ENCODE measurements around the gene CEP112.

DNA sequence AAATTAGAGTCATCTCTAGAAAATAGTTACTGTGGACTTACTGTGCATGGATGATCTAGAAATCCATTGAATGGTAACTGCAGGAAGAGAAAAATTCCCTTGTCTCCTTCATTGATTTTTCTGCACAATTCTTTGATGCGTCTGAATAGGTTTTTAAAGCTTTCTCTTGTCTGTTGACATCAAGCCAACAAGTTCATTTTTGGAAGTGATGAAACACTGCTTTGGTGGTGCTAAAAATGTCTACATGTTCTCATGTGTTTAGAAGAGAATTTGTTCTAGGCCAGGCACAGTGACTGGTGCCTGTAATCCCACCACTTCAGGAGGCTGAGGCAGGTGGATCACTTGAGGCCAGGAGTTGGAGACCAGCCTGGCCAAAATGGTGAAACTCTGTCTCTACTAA lies 573.4 kb downstream of the CEP112 start:
- TF ChIP-seq, protein P1, sequence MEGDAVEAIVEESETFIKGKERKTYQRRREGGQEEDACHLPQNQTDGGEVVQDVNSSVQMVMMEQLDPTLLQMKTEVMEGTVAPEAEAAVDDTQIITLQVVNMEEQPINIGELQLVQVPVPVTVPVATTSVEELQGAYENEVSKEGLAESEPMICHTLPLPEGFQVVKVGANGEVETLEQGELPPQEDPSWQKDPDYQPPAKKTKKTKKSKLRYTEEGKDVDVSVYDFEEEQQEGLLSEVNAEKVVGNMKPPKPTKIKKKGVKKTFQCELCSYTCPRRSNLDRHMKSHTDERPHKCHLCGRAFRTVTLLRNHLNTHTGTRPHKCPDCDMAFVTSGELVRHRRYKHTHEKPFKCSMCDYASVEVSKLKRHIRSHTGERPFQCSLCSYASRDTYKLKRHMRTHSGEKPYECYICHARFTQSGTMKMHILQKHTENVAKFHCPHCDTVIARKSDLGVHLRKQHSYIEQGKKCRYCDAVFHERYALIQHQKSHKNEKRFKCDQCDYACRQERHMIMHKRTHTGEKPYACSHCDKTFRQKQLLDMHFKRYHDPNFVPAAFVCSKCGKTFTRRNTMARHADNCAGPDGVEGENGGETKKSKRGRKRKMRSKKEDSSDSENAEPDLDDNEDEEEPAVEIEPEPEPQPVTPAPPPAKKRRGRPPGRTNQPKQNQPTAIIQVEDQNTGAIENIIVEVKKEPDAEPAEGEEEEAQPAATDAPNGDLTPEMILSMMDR (IDR thresholded peaks at IDR 0.05), result no peak
- no peak for TF ChIP-seq EP300 (IDR thresholded peaks at IDR 0.05; ENCODE audit: low read depth)
